Activated CD8-positive, alpha-beta memory T cell treated with anti-CD3 and anti-CD28 coated beads, Interleukin-2, amount 50 U/mL, for 1 hour (primary cell): ENCODE data around the gene ZDHHC20.

Experiments
- DNase-seq: peaks from one replicate; pipeline ENCODE4 v3.0.0-alpha.2; 2020; ENCODE audit errors: extremely low read depth

Gene ZDHHC20

GRCh38 chr13:21361706-21362105, 97.4 kb downstream of the ZDHHC20 start:
- DNase-seq, result no peak

DNA sequence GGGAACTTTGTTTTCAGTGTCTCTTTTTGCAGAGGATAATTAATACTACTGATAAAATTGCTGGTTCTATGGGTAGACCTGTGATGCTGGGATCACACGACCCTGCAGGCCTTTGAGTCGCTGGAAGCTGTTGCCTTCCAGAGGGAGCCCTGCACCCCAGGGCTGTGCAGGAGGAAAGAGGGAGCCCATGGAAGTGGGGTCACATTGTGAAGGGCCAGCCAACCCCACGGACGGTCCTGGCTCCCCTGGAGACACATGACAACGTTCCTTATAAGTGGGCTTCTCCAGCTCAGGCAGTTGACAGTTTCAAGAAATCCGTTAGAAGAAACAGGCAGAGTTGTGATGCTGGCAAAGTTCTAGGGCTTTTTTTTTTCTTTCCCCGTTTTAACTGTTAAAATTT, 98.0 kb downstream of the ZDHHC20 start:
- no peak for DNase-seq

DNA sequence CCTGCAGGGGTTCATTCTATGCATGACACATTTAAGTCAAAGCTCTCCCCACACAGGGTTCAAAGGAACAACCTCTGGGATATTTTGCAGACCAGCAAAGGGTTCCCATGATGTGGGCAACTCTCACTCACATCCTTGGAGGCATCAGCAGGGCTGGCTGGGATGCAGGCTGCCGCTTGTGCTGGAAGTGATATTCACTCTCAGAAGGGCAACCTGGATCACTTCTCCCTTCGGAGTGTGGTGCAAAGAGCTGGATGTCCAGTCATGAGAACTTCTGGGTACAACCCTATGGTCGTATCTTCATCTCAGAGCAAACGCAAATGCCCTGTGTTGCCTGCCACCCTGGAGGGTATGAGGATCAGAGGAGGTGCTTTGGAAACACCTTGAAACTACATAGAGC, 98.6 kb downstream of the ZDHHC20 start:
- DNase-seq, result no peak

DNA sequence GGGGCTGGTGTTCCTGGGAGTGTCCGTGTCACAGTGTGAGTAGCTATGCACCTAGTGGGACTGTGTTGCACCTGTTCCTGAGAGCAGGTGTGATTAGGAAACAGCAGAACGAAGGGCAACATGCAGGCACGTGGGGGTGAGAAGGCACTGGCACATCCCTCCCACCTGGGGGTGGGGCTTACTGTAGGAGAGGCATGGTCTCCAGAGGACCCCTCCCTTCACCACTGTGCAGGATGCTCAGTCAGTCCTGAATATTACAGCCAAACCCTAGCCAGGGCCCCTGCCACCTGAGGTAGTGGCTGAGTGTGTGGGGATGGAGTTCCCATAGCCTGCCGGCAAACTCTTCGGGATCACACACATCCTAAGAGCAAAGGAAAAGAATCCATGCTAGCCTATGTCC, 99.2 kb downstream of the ZDHHC20 start:
- no peak for DNase-seq

GRCh38 chr13:21355304-21355703, 103.8 kb downstream of the ZDHHC20 start:
- no peak for DNase-seq

GRCh38 chr13:21354721-21355120, 104.4 kb downstream of the ZDHHC20 start:
- no peak for DNase-seq

DNA sequence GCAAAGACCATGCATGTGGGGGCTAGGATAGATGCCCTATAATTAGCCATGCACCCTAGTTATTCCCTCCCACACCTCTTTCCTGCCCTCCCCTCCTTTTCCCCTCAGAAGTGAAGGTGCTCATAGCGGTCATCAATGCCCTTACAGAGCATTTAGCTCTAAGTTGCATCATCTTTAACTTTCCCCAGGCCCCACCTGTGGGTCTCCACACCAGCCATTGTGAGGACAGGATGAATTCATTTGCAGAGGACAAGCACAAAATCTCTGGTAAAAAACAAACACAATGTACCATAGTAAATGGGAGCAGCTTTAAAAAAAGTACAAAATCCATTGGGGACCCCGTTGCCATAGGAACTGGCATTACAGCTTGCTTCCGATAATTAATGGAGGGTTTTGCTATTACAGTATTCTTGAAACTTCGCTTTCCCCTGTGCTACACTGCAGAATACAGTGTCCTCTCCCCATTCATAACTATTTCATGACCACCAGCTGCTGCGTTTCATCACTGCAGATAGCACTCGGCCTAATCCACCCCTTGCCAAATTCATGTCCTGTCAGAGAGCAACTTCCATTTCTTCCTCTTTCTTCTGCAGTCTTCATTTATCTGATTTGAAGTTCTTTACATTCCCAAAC, 110.5 kb downstream of the ZDHHC20 start:
- no peak for DNase-seq

- DNase-seq, result no peak
Observed at GRCh38 chr13:21347753-21348318, 111.3 kb downstream of the ZDHHC20 start.

DNA sequence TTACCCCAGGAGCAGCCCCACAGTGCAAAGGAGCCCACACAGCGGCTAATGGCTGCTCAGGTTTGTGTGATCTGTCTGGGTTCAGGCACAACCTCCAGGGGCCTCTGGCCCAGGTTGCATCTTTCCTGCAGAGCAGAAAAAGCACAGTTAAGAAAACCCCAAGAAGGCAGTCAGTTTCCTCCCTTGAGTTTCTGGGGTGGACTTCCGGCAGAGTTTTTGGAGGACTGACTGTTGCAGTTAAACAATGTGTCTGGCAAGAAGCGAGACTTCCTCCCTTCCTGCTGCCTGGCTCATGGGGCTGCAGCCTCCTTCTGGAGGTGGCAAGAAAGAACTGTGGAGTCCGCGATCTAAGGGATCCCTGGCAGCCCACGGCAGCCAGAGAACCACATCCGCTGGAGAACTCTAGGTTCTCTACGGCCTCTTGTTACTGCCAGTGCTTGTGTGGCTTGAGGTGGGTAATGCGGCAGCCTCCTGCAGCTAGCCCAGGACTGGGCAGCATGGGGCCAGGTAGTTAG, 114.4 kb downstream of the ZDHHC20 start:
- no peak for DNase-seq

GRCh38 chr13:21343659-21344058, 115.4 kb downstream of the ZDHHC20 start:
- DNase-seq, result no peak

GRCh38 chr13:21342699-21343442, 116.2 kb downstream of the ZDHHC20 start:
- DNase-seq, result no peak

- no peak for DNase-seq
Observed at GRCh38 chr13:21341637-21342422, 117.3 kb downstream of the ZDHHC20 start.

DNA sequence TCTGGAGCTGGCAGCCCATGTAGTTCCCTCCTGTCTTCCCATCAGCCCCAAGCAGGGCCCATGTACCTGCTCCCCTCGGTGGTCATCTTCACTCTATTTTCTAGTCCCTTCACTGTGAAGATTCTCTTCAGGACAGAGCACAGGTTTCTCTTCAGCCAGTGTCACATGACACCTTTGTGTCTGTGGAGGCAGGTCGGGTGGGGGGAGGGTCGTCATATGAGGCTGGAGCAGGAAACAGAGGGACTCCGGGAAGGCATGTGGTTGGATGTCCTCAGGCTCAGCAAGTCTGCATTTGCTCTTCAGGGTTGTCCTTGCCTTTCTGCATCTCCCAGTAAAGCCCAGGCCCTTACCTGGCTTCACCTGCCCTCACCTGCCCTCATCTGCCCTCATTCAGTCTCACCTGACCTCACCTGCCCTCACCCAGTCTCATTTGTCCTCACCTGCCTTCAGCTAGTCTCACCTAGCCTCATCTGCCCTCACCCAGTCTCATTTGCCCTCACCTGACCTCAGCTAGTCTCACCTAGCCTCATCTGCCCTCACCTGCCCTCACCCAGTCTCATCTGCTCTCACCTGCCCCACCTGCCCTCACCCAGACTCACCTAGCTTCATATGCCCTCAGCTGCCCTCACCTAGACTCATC, 120.3 kb downstream of the ZDHHC20 start:
- no peak for DNase-seq

DNA sequence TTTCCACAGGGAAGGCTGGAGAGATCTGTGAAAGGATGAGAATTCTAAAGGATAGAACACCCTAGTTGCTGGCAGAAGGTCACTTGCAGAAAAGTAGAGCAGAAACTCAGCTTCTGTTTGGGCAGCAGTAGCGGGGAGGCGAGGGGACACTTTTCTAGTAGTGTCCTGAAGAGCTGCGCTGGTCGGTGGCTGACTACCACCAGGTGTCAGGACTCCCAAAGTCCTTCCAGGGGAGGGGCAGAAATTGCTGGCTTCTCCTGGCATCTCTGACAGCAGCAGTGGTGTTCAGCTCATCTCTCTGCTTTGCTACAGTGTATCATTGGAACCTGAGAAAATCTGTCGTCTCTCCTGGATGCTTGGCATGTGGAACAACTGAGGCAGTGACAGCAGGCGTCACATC, 120.9 kb downstream of the ZDHHC20 start:
- no peak for DNase-seq

DNA sequence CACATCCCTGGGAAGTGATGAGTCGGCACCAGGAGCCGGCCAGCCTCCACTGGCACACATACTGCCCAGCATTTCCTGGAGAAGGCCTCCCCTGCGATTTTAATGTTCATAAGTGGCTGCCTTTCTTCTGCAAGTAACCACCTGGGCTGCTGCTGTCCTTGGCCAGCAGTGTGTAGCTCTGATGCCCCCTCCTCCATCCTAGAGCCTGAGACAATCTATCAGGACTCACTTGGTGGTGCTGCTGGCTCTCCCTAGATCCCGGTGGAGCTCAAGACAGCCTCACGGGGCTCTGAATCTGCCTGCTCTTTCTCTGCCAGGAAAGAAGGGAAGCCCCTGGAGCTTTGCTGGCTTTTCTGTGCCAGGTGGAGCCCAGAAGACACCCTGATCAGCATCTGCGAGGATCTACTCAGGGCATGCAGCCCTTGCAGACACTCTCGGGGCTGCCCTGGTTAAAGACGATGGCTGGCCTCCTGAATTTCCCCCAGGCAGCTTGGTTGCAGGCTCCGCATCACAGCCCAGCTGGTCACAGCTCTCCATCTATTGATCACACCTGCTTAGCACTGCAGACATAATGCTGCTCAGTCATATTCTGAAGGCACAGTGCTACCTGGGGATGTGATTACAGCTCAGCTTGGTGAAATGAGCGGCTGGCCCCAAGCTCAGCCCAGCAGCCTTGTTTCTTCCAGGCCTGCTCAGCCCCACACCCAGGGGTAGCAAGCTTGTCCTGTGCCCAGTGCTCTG, 122.3 kb downstream of the ZDHHC20 start:
- DNase-seq, result no peak

- DNase-seq, result no peak
Observed at GRCh38 chr13:21333186-21333585, 125.9 kb downstream of the ZDHHC20 start.

- DNase-seq, result no peak
Observed at GRCh38 chr13:21330126-21330861, 128.8 kb downstream of the ZDHHC20 start.

DNA sequence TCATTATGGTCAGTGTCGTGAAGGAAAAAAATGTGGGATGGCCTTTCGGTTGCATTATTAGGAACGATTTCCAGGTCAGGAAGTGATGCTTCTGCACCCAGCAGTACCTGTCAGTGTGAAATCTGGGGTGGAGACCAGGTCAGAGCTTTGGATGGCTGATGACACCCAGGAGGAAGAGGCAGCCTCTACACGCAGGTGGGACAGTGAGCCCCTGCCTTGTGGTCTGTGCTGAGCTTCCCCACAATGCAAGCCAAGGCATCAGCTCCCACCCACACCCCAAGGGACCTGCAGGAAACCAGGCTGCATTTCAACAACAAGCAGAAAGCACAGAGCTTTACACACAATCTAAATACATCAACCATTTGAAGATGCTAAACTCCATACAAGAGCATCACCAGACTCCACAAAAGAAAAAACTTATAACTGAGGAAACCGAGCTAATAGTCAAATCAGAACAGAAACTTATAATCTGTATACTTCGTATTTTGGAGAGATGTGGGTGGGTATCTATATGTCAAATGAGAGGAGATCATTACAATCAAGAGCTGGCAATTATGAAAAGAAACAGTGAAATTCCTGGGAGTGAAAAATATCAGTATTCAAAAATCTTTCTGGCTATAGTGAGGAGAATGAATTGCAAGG, 130.1 kb downstream of the ZDHHC20 start:
- DNase-seq, result no peak

DNA sequence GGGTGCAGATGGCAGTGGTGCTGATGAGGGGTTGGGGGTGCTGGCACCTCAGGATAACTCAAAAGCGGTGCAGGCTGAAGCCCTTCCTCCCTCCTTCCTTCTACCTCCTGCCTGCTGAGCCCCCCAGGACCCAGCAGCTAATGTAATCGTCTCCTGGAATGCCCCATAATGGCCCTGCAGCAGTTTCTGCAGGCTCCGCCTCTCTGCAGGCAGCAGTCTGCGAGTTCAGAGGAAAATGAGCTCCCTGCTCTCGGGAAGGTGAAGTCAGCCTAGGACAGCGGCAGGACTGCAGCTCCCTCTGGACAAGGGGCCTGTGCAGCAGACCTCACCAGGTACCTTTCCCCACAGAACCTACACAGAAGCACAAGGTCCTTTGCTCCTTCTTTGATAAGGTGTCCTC, 130.9 kb downstream of the ZDHHC20 start:
- no peak for DNase-seq
